Measurements from ENCODE around the gene DGKG. TPM values are rescaled to one million over a fixed set of nuclear protein-coding genes. Genes with fewer than 3 reads are reported as not detected.

The DGKG gene
- total RNA-seq, 3 donors from 2014 or later = 0.59 to 2.3 (median 2.1) TPM

GRCh38 chr3:186303965-186304364, 58.1 kb downstream of the DGKG start:
- Histone ChIP-seq H3K27ac (no peak overlapping the region), H3K4me3 (no peak overlapping the region), H3K36me3 (no peaks in the 10 kb centered on the region), H3K4me1 (no peaks in the 10 kb centered on the region), H3K27me3 (peaks cover 0 to 34% of the 10 kb centered on the region in 2 donors), H3K9me3 (no peaks in the 10 kb centered on the region)
- DNase-seq (ENCODE audit: low spot score in 2 of 2) = no peak
- no peak for TF ChIP-seq POLR2A (IDR thresholded peaks at IDR 0.05)
- TF ChIP-seq, protein P1, sequence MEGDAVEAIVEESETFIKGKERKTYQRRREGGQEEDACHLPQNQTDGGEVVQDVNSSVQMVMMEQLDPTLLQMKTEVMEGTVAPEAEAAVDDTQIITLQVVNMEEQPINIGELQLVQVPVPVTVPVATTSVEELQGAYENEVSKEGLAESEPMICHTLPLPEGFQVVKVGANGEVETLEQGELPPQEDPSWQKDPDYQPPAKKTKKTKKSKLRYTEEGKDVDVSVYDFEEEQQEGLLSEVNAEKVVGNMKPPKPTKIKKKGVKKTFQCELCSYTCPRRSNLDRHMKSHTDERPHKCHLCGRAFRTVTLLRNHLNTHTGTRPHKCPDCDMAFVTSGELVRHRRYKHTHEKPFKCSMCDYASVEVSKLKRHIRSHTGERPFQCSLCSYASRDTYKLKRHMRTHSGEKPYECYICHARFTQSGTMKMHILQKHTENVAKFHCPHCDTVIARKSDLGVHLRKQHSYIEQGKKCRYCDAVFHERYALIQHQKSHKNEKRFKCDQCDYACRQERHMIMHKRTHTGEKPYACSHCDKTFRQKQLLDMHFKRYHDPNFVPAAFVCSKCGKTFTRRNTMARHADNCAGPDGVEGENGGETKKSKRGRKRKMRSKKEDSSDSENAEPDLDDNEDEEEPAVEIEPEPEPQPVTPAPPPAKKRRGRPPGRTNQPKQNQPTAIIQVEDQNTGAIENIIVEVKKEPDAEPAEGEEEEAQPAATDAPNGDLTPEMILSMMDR (IDR thresholded peaks at IDR 0.05) = no peak
- intact Hi-C loops (cut with DNase I; ENCODE audit: low total_unique reads) = no loop called here

DNA sequence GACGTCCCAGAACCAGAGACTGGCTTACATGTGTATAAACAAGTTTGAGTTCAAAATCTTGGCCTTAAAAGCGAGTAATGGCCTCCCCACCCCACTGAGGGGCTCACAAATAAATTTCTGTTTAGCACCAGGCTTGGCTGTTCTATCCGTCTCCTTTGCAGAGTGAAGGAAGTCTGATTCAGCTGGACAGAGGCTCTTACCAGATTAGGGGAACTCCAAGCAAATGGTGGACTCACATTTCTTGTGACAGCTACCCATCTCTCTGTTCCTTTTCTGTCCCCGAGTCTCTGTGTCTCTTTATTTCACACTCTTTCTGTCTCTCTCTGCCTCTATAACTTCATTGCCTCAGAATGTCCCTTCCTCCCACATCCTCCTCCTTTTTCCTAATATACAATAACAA, 62.7 kb downstream of the DGKG start:
- Histone ChIP-seq H3K27ac (no peak overlapping the region), H3K9me3 (no peaks in the 10 kb centered on the region), H3K4me1 (no peaks in the 10 kb centered on the region), H3K27me3 (peaks cover 0 to 23% of the 10 kb centered on the region in 2 donors), H3K36me3 (no peaks in the 10 kb centered on the region), H3K4me3 (no peak overlapping the region)
- intact Hi-C loops (cut with DNase I; ENCODE audit: low total_unique reads) = no loop called here
- TF ChIP-seq POLR2AphosphoS5 (IDR thresholded peaks at IDR 0.05) (no peak), POLR2A (IDR thresholded peaks at IDR 0.05) (no peak)
- TF ChIP-seq, protein P1 (IDR thresholded peaks at IDR 0.05) = no peak
- DNase-seq (ENCODE audit: low spot score in 2 of 2) = no peak

GRCh38 chr3:186298876-186299275, 63.2 kb downstream of the DGKG start:
- Histone ChIP-seq H3K4me3 (no peak overlapping the region), H3K36me3 (no peaks in the 10 kb centered on the region), H3K9me3 (no peaks in the 10 kb centered on the region), H3K4me1 (no peaks in the 10 kb centered on the region), H3K27me3 (peaks cover 0 to 18% of the 10 kb centered on the region in 2 donors), H3K27ac (no peak overlapping the region)
- intact Hi-C loops (cut with DNase I; ENCODE audit: low total_unique reads) = no loop called here
- DNase-seq (ENCODE audit: low spot score in 2 of 2) = no peak
- TF ChIP-seq, protein P1 (IDR thresholded peaks at IDR 0.05) = no peak
- TF ChIP-seq POLR2A (IDR thresholded peaks at IDR 0.05) = no peak
- no peak for TF ChIP-seq POLR2AphosphoS5 (IDR thresholded peaks at IDR 0.05)

- DNase-seq (ENCODE audit: low spot score in 2 of 2) = no peak
- Histone ChIP-seq H3K27me3 (no peaks in the 10 kb centered on the region), H3K9me3 (no peaks in the 10 kb centered on the region), H3K4me1 (no peaks in the 10 kb centered on the region), H3K36me3 (no peaks in the 10 kb centered on the region), H3K4me3 (no peak overlapping the region), H3K27ac (no peak overlapping the region)
- TF ChIP-seq, protein P1 (IDR thresholded peaks at IDR 0.05) = no peak
- TF ChIP-seq POLR2AphosphoS5 (IDR thresholded peaks at IDR 0.05) (no peak), POLR2A (IDR thresholded peaks at IDR 0.05) (no peak)
- intact Hi-C loops (cut with DNase I; ENCODE audit: low total_unique reads) = loop anchor here (5.0 kb wide), 1 partner anchor 428 kb away; no protein-coding TSS in a partner anchor
Measured at GRCh38 chr3:186290796-186291195, 71.2 kb downstream of the DGKG start.

DNA sequence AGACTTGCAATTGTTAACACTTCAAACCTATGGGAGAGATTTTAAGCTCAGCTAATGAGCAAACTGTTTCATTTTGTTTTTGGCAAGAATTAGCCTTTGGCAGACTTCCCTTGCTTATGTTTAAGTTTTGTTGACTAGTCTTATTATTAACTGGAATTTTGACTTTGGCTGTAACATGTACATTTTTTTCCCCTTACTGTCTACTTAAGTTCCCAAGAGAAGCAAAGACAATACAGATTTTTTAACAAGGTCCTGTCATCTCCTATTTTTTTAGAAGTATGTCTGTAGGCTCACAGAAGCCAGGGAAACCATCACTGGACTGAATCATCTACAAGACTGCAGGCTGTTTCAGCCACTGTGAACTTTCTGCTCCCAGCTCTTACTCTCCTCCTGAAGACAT, 74.3 kb downstream of the DGKG start:
- Histone ChIP-seq H3K9me3 (no peaks in the 10 kb centered on the region), H3K27ac (no peak overlapping the region), H3K4me3 (no peak overlapping the region), H3K27me3 (no peaks in the 10 kb centered on the region), H3K4me1 (no peaks in the 10 kb centered on the region), H3K36me3 (no peaks in the 10 kb centered on the region)
- no peak for DNase-seq (ENCODE audit: low spot score in 2 of 2)
- TF ChIP-seq POLR2AphosphoS5 (IDR thresholded peaks at IDR 0.05) (no peak), POLR2A (IDR thresholded peaks at IDR 0.05) (no peak)
- TF ChIP-seq, protein P1 (IDR thresholded peaks at IDR 0.05) = no peak
- intact Hi-C loops (cut with DNase I; ENCODE audit: low total_unique reads) = no loop called here

Measured in breast epithelium (tissue), 4 donors.